ENCODE results near the gene GEMIN7. TPM values are rescaled to one million over a fixed set of nuclear protein-coding genes. Genes with fewer than 3 reads are reported as not detected.

Gene GEMIN7
- total and polyA plus RNA-seq, 2 of the 13 experiments (the other 11 are each of a cell fraction or from before 2014, with no cell fraction given): 24.1 to 30.6 TPM

DNA sequence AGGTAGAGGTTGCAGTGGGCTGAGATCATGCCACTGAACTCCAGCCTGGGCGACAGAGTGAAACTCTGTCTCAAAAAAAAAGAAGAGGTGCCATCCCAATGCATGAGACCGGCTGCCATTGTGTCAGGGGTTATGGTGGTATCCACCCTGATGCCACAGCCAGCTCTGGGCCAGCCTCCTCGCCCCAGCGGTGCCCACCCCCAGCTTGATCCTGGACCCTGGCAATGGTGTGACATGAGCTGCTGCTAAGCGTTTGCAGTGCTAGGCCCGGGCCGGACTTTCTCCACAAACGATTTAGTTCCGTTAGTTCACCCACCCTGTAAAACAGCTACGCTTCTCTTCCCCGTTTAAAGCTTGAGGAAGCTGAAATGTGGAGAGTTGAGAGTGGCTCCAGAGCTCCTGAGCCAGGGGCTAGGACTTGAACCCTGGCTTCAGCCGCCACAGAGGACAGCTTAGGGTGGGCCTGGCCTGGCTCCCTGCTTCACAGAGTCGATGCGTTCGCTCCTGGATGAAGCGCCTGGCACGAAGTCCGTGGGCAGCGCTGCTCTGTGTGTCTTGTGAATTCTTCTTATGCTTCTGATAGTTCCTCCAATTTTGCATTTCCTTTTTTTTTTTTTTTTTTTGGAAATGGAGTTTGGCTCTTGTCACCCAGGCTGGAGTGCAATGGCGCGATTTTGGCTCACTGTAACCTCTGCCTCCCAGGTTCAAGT lies 56.3 kb downstream of the GEMIN7 start:
- BruUV-seq (replicated peaks): no TSS peak
- Histone ChIP-seq H3K79me2 (ENCODE audit: insufficient read depth, low read length) (peaks cover 36% of the 10 kb centered on the region), H3K36me3 (replicated peaks in 1 of 2; ENCODE audit: control insufficient read depth in 1 of 2, insufficient read depth in 2 of 2, low read length in 2 of 2) (peaks cover 0 to 5% of the 10 kb centered on the region in 2 experiments; a peak in 2 of 5 replicates), H3K27ac (ENCODE audit: extremely low read length, insufficient read depth, low read length) (no peak overlapping the region), H3K4me1 (ENCODE audit: insufficient read depth, low read length) (peaks cover 40% of the 10 kb centered on the region), H3K9ac (ENCODE audit: insufficient read depth, low read depth, low read length) (no peak overlapping the region), H3K9me3 (ENCODE audit: low read length) (no peaks in the 10 kb centered on the region), H3K27me3 (ENCODE audit: control insufficient read depth in 1 of 2, insufficient read depth in 2 of 2, low read length in 2 of 2) (no peaks in the 10 kb centered on the region), H4K20me1 (ENCODE audit: insufficient read depth, low read length) (peaks cover 4% of the 10 kb centered on the region; the same call in 1 of the 2 replicates), H3K4me3 (replicated peaks in 1 of 3; ENCODE audit: insufficient read depth in 1 of 3, low read depth in 2 of 3, low read length in 3 of 3) (no peak overlapping the region), H2AFZ (ENCODE audit: low read length) (no peak overlapping the region), H3K4me2 (ENCODE audit: low read depth, low read length) (no peak overlapping the region)
- DNase-seq (ENCODE audit: low spot score) (no peak), ATAC-seq (no peak), FAIRE-seq (no peak)
- TF ChIP-seq NR3C1 (CRISPR knock-in tag; IDR thresholded peaks at IDR 0.05) (no peak), ZNF263 (CRISPR knock-in tag; IDR thresholded peaks at IDR 0.05) (no peak), MIER3 (CRISPR knock-in tag; IDR thresholded peaks at IDR 0.05; ENCODE audit: borderline replicate concordance) (no peak), MTF2 (CRISPR knock-in tag; IDR thresholded peaks at IDR 0.05; ENCODE audit: borderline replicate concordance) (no peak), ZNF792 (CRISPR knock-in tag; IDR thresholded peaks at IDR 0.05) (no peak), FOXP1 (IDR thresholded peaks at IDR 0.05) (no peak), FOXP1 (CRISPR knock-in tag; IDR thresholded peaks at IDR 0.05) (no peak), ZNF251 (CRISPR knock-in tag; IDR thresholded peaks at IDR 0.05) (no peak), EP300 (IDR thresholded peaks at IDR 0.05; ENCODE audit: low read depth in 2 of 2, low read length in 2 of 2) (no peak), EP300 (CRISPR knock-in tag; IDR thresholded peaks at IDR 0.05; ENCODE audit: borderline replicate concordance) (no peak)
- in situ Hi-C loops (cut with HindIII; ENCODE audit: extremely low pct_ligation_motif_present, low pct_unique_long_range_greater_than_20kb) (no loop called here), intact Hi-C loops (cut with micrococcal nuclease; ENCODE audit: unreplicated experiment) (no loop called here)
- CTCF ChIA-PET (ENCODE audit: low intra/inter-chr PET ratio, low total read pairs): no interaction called here
- WGBS (ENCODE audit: low lambda C conversion rate): 96% methylated on average over 21 of the region's 21 CpGs
- POLR2A ChIA-PET: no interaction called here
